ENCODE measurements around the gene LIPE. TPM values are rescaled to one million over a fixed set of nuclear protein-coding genes. Genes with fewer than 3 reads are reported as not detected.

LIPE gene
- total and polyA plus RNA-seq, 2 experiments from 2014 or later: 5.8 to 10.9 TPM

GRCh38 chr19:42374826-42375376, 52.3 kb downstream of the LIPE start:
- Mint-ChIP-seq H3K27ac (0 out of 2 replicates have a peak overlapping the region, but pooled peaks have one; percentile 1), H3K36me3 (ENCODE audit: low read depth) (peaks cover 35% of the 10 kb centered on the region), H3K27me3 (ENCODE audit: insufficient read depth, low read depth, poor library complexity) (peaks cover 15% of the 10 kb centered on the region), H3K9me3 (peaks cover 3% of the 10 kb centered on the region; the same call in 2 of the 3 replicates), H3K4me1 (peaks cover 23% of the 10 kb centered on the region), H3K4me3 (no peak overlapping the region)
- Histone ChIP-seq H3K4me1 (ENCODE audit: insufficient read depth) (peaks cover 11% of the 10 kb centered on the region), H2AFZ (no peak overlapping the region), H3K4me2 (no peak overlapping the region), H3K4me3 (no peak overlapping the region), H3K27me3 (ENCODE audit: insufficient read depth) (no peaks in the 10 kb centered on the region), H3K36me3 (ENCODE audit: insufficient read depth) (no peaks in the 10 kb centered on the region), H3K79me2 (replicated peaks; ENCODE audit: insufficient read depth) (no peaks in the 10 kb centered on the region), H3K9me2 (ENCODE audit: insufficient read depth) (no peaks in the 10 kb centered on the region), H4K20me1 (replicated peaks; ENCODE audit: insufficient read depth) (no peaks in the 10 kb centered on the region), H3K27ac (ENCODE audit: low read depth) (no peak overlapping the region), H3F3A (replicated peaks; ENCODE audit: low read depth) (0 out of 2 replicates have a peak, but pooled peaks cover 8% of the 10 kb centered on the region)
- ATAC-seq (no peak), DNase-seq (ENCODE audit: low spot score) (no peak)
- TF ChIP-seq STAT1 (IDR thresholded peaks at IDR 0.05; ENCODE audit: unreplicated experiment) (no peak), JUNB (IDR thresholded peaks at IDR 0.05; ENCODE audit: unreplicated experiment) (no peak), ZNF462 (CRISPR knock-in tag; IDR thresholded peaks at IDR 0.05) (no peak), EZH2 (IDR thresholded peaks at IDR 0.05; ENCODE audit: low read depth, unreplicated experiment) (no peak), CTCF (conservative IDR thresholded peaks at IDR 0.05; ENCODE audit: low read depth in 2 of 2) (no peak), NANOG (IDR thresholded peaks at IDR 0.05; ENCODE audit: borderline replicate concordance) (no peak), ZNF114 (CRISPR knock-in tag; IDR thresholded peaks at IDR 0.05) (no peak), EZH2phosphoT487 (IDR thresholded peaks at IDR 0.05; ENCODE audit: unreplicated experiment) (no peak), CREB1 (CRISPR knock-in tag; IDR thresholded peaks at IDR 0.05; ENCODE audit: low read depth) (no peak), ZNF331 (CRISPR knock-in tag; IDR thresholded peaks at IDR 0.05; ENCODE audit: low read depth) (no peak), POLR2AphosphoS5 (IDR thresholded peaks at IDR 0.05; ENCODE audit: low read depth) (no peak), REST (IDR thresholded peaks at IDR 0.05; ENCODE audit: unreplicated experiment) (no peak), ETS1 (IDR thresholded peaks at IDR 0.05) (no peak)

Measured in GM23338 (cell line).